GM19397 (cell line): ENCODE results near the gene NFYB.
"Not testable (repeated sequence)": the region's sequence is repeated elsewhere in the genome, so short reads cannot be mapped to it uniquely, and the experiment has no call there.

ENCODE experiments used
- ATAC-seq: cut with Tn5 transposase; IDR thresholded peaks from one replicate; pipeline ENCODE4 v1.9.1; 2021; ENCODE audit warnings: mild to moderate bottlenecking, moderate library complexity; ENCODE audit not compliant: unreplicated experiment

The NFYB gene

DNA sequence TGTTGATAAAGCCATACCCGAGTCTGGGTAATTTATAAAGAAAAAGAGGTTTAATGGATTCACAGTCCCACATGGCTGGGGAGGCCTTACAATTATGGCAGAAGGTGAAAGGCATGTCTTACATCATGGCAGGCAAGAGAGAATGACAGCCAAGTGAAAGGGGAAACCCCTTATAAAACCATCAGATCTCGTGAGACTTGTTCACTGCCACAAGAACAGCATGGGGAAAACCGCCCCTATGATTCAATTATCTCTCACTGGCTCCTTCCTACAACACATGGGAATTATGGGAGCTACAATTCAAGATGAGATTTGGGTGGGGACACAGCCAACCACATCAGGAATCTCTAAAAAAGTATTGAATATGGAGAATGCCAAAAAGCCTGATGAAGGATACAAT is 25.0 kb upstream of the NFYB start:
- not testable (repeated sequence) for ATAC-seq

DNA sequence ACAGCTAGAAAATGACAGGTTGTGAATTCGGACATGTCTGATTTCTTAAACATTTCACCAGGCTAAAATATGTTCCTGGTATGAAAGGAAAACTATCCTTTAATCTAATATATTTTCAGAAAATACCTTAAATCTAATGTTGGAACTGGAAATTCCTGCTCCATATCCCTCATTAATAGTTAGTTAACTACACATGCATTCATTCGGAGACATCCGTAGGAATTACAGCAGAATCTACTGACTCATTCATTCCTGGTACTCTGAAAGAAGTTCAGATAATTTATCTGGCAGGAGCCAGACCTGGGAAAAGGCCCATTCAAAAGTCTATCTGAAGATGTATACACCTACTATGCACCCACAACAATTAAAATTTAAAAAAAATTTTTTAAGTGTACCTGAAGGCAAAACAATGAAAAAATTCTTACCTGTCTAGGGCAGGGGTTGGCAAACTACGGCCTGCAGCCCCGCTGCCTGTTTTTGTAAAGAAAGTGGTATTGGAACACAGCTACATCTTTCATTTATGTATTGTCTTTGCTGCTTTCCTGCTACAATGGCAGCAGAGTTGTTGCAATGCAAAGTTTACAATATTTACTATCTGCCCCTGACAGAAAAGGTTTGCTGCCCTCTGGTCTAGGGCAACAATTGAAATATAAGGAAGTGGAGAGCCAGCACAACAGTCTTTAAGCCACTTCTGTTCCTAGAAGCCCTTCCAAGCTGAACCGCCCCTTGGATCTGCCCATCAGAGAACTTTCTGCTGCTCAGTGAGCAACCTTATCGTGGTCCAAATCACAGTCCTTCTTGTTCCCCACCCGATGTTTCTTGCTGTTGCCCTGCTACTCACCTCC is 17.9 kb upstream of the NFYB start:
- no peak for ATAC-seq

DNA sequence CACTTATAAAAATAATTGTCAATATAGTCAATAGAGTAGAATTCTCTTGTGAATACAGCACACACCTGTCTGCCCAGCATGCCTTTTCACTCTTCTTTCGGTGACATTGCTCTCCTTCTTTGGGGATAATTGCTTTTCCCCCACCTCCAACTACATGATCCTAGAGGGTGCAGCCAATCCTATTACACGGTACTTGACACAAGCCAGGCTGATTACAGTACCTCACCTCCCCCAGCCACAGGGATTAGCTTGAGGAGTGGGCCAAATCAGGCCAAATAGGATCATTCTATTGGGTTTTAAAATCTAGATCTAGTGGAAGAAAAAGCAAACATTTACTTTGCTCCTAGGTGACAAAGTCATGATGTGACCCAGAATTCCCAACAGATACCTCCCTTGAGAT is 16.8 kb upstream of the NFYB start:
- ATAC-seq: no peak

DNA sequence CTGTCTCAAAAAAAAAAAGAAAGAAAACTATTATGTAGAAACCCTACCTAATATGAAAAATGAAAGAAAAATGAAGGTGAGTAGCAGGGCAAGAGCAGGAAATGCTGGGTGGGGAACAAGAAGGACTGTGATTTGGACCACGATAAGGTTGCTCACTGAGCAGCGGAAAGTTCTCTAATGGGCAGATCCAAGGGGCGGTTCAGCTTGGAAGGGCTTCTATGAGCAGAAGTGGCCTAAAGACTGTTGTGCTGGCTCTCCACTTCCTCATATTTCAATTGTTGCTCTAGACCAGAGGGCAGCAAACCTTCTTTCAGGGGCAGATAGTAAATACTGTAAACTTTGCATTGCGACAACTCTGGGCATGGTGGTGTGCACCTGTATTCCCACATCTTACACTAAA is 16.3 kb upstream of the NFYB start:
- no peak for ATAC-seq

DNA sequence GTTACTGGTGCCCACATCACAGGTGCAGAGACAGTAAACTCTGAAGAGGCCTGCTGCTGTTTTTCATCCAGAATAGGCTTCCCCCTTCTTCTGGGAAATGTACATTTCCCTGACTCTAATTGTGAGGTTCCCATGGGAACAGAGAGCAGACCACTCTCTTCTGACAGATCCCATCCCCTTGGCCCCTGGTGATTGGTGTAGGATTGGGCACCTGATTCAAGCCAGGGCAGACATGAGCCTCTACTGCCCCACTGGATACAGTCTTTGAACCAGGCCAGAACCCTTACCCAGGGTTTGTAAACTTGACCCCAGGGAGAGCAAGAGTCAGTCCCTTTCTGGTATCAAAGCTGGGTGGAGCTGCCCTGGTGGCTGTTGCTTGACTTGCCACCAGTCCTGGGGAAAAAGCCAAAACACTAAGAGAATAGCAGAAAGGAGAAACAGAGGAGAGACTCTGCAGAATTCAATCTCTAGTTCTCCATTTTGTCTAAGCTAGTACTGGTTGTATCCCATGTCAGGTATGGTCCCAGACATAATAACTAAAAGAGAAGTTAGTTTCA is 14.8 kb upstream of the NFYB start:
- ATAC-seq: no peak

DNA sequence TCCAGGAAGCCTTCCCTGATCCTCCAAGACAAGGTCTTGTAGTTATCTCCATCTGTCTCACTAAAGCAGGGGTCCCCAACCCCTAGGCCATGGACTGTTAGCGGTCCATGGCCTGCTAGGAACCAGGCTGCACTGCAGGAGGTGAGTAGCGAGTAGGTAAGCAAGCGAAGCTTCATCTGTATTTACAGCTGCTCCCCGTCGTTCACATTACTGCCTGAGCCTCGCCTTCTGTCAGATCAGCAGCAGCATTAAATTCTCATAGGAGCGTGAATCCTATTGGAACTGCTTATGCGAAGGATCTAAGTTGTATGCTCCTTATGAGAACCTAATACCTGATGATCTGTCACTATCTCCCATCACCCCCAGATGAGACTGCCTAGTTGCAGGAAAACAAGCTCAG is 12.4 kb upstream of the NFYB start:
- no peak for ATAC-seq

DNA sequence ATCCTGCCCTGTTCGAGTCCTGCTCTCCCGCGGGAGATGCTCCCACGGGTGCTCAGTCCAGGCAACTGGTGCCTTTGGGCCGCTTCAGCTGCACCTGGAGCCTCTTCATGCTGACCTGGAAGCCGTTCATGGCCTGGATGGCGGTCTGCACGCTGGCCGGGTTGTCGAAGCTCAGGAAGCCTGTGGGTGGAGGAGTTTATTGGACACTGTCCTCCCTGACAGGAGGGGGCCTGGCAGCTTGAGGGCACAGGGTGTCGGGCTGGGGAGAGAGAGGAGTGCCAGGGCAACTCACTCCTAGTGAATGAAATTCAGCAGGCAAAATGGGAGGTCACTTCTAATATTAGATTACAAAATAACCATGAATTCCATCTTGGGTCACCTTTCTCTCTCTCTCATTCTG is 9.3 kb upstream of the NFYB start:
- ATAC-seq: no peak

DNA sequence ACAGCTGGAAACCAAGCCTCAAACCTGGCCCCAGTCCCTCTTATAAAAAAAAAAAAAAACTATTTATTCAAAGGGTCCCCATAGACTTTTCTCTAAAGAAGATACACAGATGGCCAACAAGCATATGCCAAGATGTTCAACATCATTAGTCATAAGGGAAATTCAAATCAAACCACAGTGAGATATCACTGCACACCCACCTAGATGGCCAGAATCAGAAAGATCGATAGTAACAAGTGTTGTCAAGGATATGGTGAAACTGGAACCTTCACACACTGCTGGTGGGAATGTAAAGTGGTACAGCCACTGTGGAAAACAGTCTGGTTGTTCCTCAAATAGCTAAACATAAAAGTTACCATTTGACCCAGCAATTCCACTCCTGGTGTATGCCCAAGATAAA is 5.9 kb upstream of the NFYB start:
- ATAC-seq: no peak

DNA sequence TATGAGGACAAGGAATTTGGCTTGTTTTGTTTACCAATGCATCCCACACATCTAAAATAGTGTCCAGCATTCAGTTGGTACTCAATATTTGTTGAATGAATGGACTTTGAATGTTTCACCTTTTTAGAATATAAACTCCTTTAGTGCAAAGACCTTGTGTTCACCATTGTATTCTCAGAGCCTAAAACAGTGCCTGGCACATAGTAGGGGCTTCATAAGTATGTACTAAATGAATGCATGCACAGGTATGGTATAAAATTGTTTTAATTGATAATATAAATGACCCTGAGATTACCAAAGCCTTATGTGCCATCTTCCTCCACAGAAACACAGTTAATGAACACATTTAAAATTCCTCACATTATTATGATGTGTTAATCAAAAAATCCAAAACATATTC is 5.0 kb upstream of the NFYB start:
- no peak for ATAC-seq

DNA sequence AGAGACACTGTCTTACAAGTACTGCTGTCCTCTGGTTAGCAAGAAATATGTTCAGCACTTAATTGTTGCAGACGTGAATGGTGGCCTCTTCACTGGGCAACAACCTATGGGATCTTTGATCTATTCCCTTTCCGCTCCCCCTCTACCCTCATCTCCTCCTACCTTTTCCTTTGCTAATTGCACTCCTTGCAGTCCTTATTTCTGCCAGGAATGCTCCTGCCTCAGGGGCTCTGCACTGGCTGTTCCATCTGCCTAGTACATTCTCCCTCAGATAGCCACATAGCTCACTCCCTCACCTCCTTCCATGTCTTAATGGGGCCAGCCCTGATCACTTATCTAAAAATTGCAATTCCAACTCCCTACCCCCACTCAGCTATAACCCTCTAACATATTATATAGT is 4.5 kb upstream of the NFYB start:
- no peak for ATAC-seq

DNA sequence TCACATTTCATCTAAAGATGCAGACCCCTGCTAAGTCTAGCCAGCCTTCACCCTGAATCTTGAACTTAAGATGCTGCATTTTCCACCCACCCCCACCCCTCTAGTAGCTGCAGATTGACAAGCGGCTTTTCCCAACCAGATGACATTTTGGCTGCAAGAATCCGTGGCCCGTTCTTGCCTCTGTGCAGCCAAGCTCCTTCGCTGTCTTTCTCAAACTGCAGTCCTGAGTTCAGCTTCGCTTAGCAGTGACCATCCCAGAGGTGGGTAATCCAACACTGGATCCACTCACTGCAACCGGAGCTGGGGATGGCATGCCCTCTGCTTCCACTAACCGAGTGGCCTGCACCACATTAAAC is 765 bp upstream of the NFYB start:
- no peak for ATAC-seq

DNA sequence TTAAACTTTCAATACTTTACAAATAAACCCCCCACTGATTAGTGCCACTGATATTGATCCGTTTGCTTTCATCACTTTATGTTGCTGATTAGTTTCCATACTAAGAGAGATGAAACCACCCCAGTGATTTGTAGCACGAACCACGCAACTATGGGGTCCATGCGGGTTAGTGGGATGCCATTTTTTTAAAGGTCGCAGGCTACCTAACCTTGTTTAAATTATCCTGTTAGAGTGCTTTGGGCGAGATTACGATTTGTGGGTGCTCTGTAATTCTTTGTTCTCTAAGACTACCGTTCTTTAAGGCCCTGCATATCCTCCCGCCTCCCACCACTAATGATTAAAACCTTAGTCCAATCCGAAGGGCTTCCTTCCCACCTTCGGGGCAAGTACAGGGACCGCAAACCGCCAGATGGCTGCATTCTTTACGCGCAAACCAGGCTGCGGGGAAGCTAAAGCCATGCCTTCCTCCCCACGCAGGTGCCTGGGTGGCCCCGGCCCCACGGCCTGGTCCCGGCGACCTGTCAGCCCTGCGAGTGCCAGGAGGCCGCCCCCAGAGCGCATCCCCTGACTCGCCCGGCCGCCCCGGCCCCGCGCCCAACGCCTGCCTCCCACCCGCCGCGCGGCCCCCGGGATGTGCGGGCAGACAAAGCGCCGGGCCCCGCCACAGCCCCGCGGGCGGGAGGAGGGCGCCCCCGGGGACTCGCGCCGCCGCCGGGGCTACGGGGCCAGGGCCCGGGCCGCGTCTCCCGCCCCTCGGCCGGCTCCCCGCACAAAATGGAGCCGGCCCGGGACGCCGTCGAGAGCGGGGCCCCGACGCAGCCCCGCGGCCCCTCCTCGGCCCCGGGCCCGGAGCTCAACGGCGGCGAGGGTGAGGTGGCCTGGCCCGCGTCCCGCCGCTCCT is 759 bp downstream of the NFYB start:
- peak; percentile 34 for ATAC-seq

DNA sequence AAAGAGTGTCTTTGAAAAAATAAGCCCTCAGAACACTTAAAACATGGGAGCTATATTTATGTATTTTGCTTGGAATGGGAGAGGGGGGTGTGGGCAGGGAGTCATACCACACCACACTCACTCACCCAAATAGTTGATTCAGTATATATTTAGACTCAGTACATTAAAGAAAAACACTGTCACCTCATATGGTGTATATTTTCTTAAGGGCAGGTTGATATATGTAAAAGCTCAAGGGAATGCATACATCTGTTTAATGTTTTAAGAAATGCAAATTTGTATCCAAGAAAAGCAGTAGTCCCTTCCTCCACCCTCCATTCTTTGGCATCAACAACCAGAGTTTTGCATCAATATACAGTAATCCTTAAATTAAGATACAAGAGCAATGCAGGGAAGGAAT is 1.4 kb downstream of the NFYB start:
- ATAC-seq: no peak

DNA sequence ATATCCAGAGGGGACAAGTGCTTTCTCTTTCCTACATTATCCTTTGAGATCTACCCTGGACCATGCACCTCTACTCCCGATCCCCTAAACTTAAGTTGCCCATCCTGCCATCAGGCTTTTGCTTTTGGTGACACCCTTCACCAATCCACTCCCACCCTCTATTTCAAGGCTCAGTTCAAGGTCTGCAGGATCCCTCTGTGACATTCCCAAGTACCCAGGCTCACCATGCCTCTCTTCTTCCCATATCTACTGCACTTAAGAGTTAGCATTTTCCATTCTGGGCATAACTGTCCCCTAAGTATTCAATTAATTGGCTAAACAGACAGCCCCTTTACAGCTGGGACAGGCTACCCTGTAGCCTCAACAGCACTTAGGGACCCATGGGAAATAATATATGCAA is 3.1 kb downstream of the NFYB start:
- no peak for ATAC-seq

DNA sequence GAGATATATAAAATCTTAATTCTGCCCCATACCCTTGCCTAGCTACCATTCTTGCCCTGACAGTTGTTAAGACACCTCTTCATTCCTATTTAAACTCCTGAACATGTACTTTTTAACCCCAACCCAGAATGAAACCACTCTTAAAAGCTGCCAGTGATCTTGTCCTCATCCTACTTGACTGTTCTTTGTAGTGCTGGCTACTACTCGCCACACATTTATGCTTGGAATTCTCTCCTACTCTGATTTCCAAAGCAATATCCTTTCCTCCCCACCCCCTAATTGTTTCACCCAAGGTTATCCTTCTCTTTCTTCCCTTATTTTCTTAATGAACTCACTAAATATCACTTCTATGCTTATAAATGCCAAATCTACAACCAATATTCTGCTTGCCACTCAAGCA is 4.1 kb downstream of the NFYB start:
- ATAC-seq: no peak

DNA sequence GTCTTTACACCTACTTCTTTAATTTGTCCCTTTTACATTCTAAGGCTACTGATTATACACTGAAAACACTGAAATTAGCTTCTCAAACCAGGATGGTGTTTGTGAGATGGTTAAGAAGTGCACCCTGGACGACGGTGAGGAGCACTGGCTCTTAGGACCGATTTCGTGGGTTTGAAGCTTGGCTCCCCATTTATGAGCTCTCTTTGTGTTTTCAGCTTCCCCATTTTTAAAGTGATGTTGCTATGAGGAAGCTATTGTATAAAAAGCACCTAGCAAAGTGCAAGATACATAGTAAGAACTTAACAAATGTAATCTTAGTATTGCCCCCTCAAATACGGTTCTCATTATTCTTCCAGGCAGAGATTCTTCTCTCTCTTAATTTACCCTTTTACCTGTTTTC is 4.7 kb downstream of the NFYB start:
- ATAC-seq: no peak

DNA sequence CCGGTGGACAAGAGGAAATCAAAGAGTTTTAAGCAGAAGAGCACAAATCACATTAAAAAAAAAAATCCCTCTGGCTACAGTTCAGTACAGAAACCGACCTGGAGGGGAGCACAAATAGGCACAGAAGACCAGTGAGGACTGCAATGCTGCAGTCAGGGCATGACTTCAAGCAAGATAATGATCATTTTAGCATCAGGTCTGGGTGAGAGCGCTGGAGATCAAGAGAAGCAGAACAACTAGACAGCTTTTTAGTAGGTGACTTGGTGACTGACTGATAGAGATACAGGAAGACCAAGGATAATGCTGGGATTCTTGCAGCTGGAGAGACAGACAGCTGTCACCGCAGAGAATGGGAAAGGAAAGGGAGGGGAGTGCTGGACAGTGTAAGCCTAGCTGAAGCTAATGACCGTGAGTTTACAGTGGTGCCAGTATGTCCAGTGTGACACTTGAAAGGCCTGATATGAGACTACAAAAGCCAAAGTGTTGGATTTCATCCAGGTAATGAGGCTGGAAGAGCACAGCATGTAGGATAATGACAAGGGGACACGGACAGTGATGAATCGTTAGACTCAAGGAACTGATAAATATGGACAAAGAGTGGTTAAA is 5.6 kb downstream of the NFYB start:
- ATAC-seq: no peak

DNA sequence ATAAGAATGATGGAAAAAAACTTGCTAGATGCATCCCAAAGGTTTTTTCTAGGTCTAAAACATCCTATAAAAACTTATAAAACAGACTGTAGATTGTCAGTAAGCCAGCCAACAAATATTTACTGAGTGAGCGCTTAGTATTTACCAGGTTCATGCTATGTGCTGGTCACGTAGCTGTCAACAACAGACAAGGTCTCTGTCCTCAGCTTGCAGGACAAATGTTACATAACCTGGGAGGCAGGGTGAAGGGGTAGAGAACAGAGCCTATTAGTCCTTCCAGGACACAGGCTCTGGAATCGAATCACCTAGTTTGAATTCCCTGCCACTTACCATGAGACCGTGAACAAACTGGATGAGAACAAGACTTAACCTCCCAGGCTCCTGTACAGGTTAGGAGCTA is 6.4 kb downstream of the NFYB start:
- ATAC-seq: no peak

DNA sequence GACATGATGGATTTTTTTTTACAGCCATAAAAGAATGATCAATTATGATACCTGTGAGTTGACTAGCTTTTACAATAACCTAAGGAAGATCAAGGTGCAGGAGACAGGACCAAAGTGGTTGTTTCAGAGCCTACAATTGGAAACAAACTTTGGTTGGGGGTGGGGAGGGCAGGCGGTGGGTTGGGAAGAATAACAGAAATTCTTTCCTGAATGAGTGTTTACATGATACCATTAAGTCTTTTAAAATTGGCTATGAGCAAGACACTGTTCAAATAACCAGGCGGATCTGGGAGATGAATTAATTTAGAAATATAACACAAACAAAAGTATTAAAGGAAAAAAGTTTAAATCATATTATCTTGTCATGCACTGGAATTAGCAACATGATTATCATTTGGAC is 7.2 kb downstream of the NFYB start:
- ATAC-seq: no peak

DNA sequence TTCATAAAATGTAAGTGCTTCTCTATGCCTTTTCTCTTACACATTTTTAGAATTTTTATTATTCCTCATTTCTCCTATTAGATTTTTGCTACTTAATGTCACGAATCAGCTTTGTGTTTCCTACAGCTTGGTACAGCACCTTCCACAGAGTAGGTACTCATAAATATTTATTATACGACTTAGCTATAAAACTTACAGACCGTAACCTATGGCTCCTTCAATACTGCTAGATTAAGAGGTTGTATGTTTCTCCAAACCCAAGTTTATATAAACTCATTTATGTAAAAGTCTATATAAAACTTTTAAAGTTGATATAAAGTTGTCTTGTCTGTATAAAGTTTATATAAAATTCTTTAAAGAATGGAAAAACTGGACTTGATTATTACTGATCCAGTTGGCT is 11.5 kb downstream of the NFYB start:
- no peak for ATAC-seq

DNA sequence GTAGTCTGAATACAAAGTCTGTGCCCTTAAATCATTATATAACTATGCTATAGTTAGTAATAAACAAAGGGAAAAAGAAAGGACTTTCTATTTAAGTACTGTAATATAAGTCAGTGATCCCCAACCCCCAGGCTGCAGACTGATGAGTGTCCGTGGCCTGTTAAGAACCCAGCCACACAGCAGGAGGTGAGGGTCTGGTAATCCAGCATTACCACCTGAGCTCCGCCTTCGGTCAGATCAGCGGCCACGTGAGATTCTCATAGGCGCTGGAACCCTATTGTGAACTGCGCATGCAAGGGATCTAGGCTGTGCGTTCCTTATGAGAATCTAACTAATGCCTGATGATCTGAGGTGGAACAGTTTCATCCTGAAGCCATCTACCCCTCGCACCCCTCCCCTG is 15.7 kb downstream of the NFYB start:
- ATAC-seq: no peak

DNA sequence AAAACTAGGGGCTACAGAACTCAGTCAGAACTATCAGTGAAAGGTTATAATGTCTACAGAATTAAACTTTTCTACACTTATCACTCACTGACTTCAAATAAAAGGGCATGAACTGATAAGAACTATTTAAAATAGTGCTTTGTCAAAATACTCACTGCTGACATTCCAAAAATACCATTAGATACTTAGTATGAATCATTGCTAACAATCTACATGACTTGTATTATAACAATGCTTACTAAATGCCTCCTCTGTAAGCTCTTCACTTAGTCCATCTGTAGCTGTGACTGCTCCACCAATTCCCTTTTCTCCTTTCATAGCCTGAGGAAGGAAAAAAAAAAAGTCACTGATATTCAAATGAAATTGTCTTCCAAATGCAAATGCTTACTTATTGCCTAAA is 17.0 kb downstream of the NFYB start:
- ATAC-seq: no peak
